H1 (cell line): Measurements from ENCODE around the gene FRMD4B. TPM values are rescaled to one million over a fixed set of nuclear protein-coding genes. Genes with fewer than 3 reads are reported as not detected.

ENCODE experiments used
- CTCF ChIA-PET: fragments of 300-600 bp; sonication (Branson Sonifier 250); formaldehyde crosslinking; loops from one replicate; lab custom pipeline; 2021; ENCODE audit not compliant: partially characterized antibody; lab: Charles Lee
- POLR2A ChIA-PET: fragments of 300-600 bp; sonication (Branson Sonifier 250); formaldehyde crosslinking; loops from one replicate; lab custom pipeline; 2021; ENCODE audit warnings: inconsistent platforms; ENCODE audit not compliant: partially characterized antibody; lab: Charles Lee
- DNase-seq, 2 experiments: peaks; one replicate each; pipeline versions ENCODE4 v3.0.0 to v3.0.0-alpha.2; 2010 to 2022; ENCODE audit warnings: low spot score in 2 of 2, low read depth in 1 of 2, mixed read lengths in 1 of 2
- FAIRE-seq: peaks from 2 replicates; lab custom pipeline; 2011; peaks lifted over from hg19 to GRCh38; lab: Jason Lieb, UNC
- H2AFZ ChIP-seq: 2 replicates; pipeline ENCODE4 v1.8.1; 2012; ENCODE audit warnings: low read length, inconsistent platforms
- H2AK5ac ChIP-seq: 2 replicates; pipeline ENCODE4 v1.6.1; 2013; ENCODE audit warnings: low read depth, low read length
- H2BK120ac ChIP-seq: replicated peaks from 2 replicates; pipeline ENCODE3; 2013; ENCODE audit warnings: low read depth, low read length, inconsistent platforms
- H2BK12ac ChIP-seq: 2 replicates; pipeline ENCODE4 v1.6.1; 2013; ENCODE audit warnings: low read depth, low read length
- H2BK15ac ChIP-seq: 2 replicates; pipeline ENCODE4 v1.6.1; 2013; ENCODE audit warnings: low read length
- H2BK20ac ChIP-seq: 2 replicates; pipeline ENCODE4 v1.6.1; 2013; ENCODE audit warnings: low read length
- H2BK5ac ChIP-seq: 2 replicates; pipeline ENCODE4 v1.6.1; 2013; ENCODE audit warnings: low read depth, low read length
- H3K14ac ChIP-seq: 2 replicates; pipeline ENCODE4 v1.6.1; 2013; ENCODE audit warnings: inconsistent platforms; ENCODE audit not compliant: insufficient read length
- H3K18ac ChIP-seq: 2 replicates; pipeline ENCODE4 v1.6.1; 2013; ENCODE audit warnings: low read length; ENCODE audit errors: extremely low read depth
- H3K23ac ChIP-seq: 2 replicates; pipeline ENCODE4 v1.6.1; 2013; ENCODE audit warnings: inconsistent platforms; ENCODE audit not compliant: insufficient read length
- H3K23me2 ChIP-seq: 2 replicates; pipeline ENCODE4 v1.6.1; 2013; ENCODE audit warnings: low read depth, low read length
- H3K27ac ChIP-seq: 2 replicates; pipeline ENCODE4 v1.6.1; 2011; ENCODE audit warnings: low read depth, low read length, inconsistent platforms
- H3K27me3 ChIP-seq, 4 experiments: replicated peaks in 1 of 4; 1 replicate in 1 of 4; 2 replicates in 3 of 4; pipeline versions ENCODE4 v1.6.1 to v1.8.1; 2011 to 2013; ENCODE audit warnings: low read length in 3 of 4, mild to moderate bottlenecking in 3 of 4, inconsistent platforms in 2 of 4, mixed read lengths in 2 of 4, moderate library complexity in 1 of 4; ENCODE audit not compliant: control insufficient read depth in 3 of 4, insufficient read depth in 3 of 4; ENCODE audit errors: extremely low read depth in 1 of 4
- H3K36me3 ChIP-seq, 4 experiments: 2 replicates each; pipeline versions ENCODE4 v1.6.1 to v1.8.1; 2011 to 2013; ENCODE audit warnings: mild to moderate bottlenecking in 4 of 4, low read length in 3 of 4, moderate library complexity in 2 of 4, control low read depth in 1 of 4, inconsistent platforms in 1 of 4; ENCODE audit not compliant: insufficient read depth in 4 of 4, control insufficient read depth in 2 of 4
- H3K4ac ChIP-seq: replicated peaks from 2 replicates; pipeline ENCODE3; 2013; ENCODE audit warnings: low read length, low read depth, mixed read lengths, inconsistent platforms; ENCODE audit not compliant: insufficient read length
- H3K4me1 ChIP-seq, 4 experiments: replicated peaks in 1 of 4; 1 replicate in 1 of 4; 2 replicates in 3 of 4; pipeline versions ENCODE4 v1.6.1 to v1.8.1; 2011 to 2013; ENCODE audit warnings: low read length in 3 of 4, inconsistent platforms in 2 of 4, mixed read lengths in 1 of 4; ENCODE audit not compliant: insufficient read depth in 4 of 4, control insufficient read depth in 3 of 4
- H3K4me2 ChIP-seq, 2 experiments: 2 replicates each; pipeline versions ENCODE4 v1.6.1 to v1.8.1; 2011 to 2013; ENCODE audit warnings: low read depth in 2 of 2, low read length in 2 of 2, control low read depth in 1 of 2, inconsistent platforms in 1 of 2, mild to moderate bottlenecking in 1 of 2; ENCODE audit not compliant: insufficient read depth in 1 of 2
- H3K4me3 ChIP-seq, 4 experiments: fragments of 200-600, 300-600 bp in 1 of 4; sonication (generic), shearing (Covaris generic), sonication (Bioruptor Twin) in 1 of 4; 2 replicates each; pipeline versions ENCODE4 v1.5.1 to v1.8.1; 2011 to 2016; ENCODE audit warnings: low read length in 4 of 4, low read depth in 3 of 4, control low read depth in 2 of 4, inconsistent platforms in 2 of 4, mild to moderate bottlenecking in 2 of 4, mixed read lengths in 1 of 4, moderate library complexity in 1 of 4; ENCODE audit not compliant: insufficient read depth in 2 of 4; ENCODE audit errors: extremely low read depth in 1 of 4
- H3K56ac ChIP-seq: replicated peaks from 2 replicates; pipeline ENCODE3; 2013; ENCODE audit warnings: low read depth, mild to moderate bottlenecking, mixed read lengths, low read length, inconsistent platforms; ENCODE audit not compliant: insufficient read length
- H3K79me1 ChIP-seq: 2 replicates; pipeline ENCODE4 v1.6.1; 2013; ENCODE audit warnings: low read depth, low read length, control low read depth
- H3K79me2 ChIP-seq, 2 experiments: 2 replicates each; pipeline versions ENCODE4 v1.6.1 to v1.8.1; 2012 to 2013; ENCODE audit warnings: low read length in 2 of 2, mild to moderate bottlenecking in 2 of 2, inconsistent platforms in 1 of 2; ENCODE audit not compliant: insufficient read depth in 2 of 2, control insufficient read depth in 1 of 2
- H3K9ac ChIP-seq, 4 experiments: replicated peaks in 1 of 4; 1 replicate in 1 of 4; 2 replicates in 3 of 4; pipeline versions ENCODE4 v1.6.1 to v1.8.1; 2011 to 2013; ENCODE audit warnings: low read depth in 3 of 4, low read length in 3 of 4, control low read depth in 2 of 4, mild to moderate bottlenecking in 2 of 4, moderate library complexity in 2 of 4, inconsistent platforms in 1 of 4; ENCODE audit errors: extremely low read depth in 1 of 4
- H3K9me3 ChIP-seq, 2 experiments: 2 replicates each; pipeline versions ENCODE4 v1.6.1 to v1.8.1; 2012 to 2013; ENCODE audit warnings: mild to moderate bottlenecking in 2 of 2, moderate library complexity in 2 of 2, control low read depth in 1 of 2, inconsistent platforms in 1 of 2, low read depth in 1 of 2, low read length in 1 of 2, mixed read lengths in 1 of 2; ENCODE audit not compliant: insufficient read depth in 2 of 2
- H4K20me1 ChIP-seq, 2 experiments: replicated peaks in 1 of 2; 2 replicates each; pipeline versions ENCODE3 to v1.8.1; 2011 to 2013; ENCODE audit warnings: inconsistent platforms in 2 of 2, low read length in 2 of 2, mild to moderate bottlenecking in 1 of 2; ENCODE audit not compliant: insufficient read depth in 2 of 2, control insufficient read depth in 1 of 2
- H4K5ac ChIP-seq: 2 replicates; pipeline ENCODE4 v1.6.1; 2013; ENCODE audit warnings: low read length, low read depth, mixed read lengths, inconsistent platforms; ENCODE audit not compliant: insufficient read length
- H4K8ac ChIP-seq: 2 replicates; pipeline ENCODE4 v1.8.0; 2013; ENCODE audit warnings: mild to moderate bottlenecking, moderate library complexity, low read length, inconsistent platforms; ENCODE audit not compliant: insufficient read depth; ENCODE audit errors: extremely low read depth
- H4K91ac ChIP-seq: replicated peaks from 2 replicates; pipeline ENCODE3; 2013; ENCODE audit warnings: low read length, mixed read lengths, inconsistent platforms; ENCODE audit not compliant: insufficient read length
- ASH2L ChIP-seq: fragments of 200-600, 300-600 bp; sonication (generic); IDR thresholded peaks from one replicate; pipeline ENCODE4 v1.7.1; 2017; ENCODE audit warnings: low read length
- CBX8 ChIP-seq: fragments of 300-800, 300-1000 bp; sonication (generic); IDR thresholded peaks from 2 replicates; pipeline ENCODE4 v1.7.1; 2016; ENCODE audit warnings: low read depth, low read length, borderline replicate concordance
- CTCF ChIP-seq, 3 experiments: IDR thresholded peaks; 1 replicate in 2 of 3; 2 replicates in 1 of 3; pipeline versions ENCODE4 v1.5.1 to v1.6.1; 2011; ENCODE audit warnings: low read length in 3 of 3, mild to moderate bottlenecking in 3 of 3, inconsistent platforms in 2 of 3, low read depth in 1 of 3, moderate library complexity in 1 of 3; ENCODE audit not compliant: insufficient read depth in 1 of 3; ENCODE audit errors: control extremely low read depth in 1 of 3
- FOSL1 ChIP-seq: IDR thresholded peaks from 2 replicates; pipeline ENCODE4 v1.6.1; 2011; ENCODE audit warnings: mild to moderate bottlenecking, low read depth, low read length, moderate library complexity; ENCODE audit not compliant: insufficient read depth
- GABPA ChIP-seq: IDR thresholded peaks from 2 replicates; pipeline ENCODE4 v1.6.1; 2011; ENCODE audit warnings: mild to moderate bottlenecking, low read length, moderate library complexity, borderline replicate concordance; ENCODE audit not compliant: insufficient read depth
- KDM4A ChIP-seq: IDR thresholded peaks from one replicate; pipeline ENCODE4 v1.7.1; 2012; ENCODE audit warnings: low read depth, mild to moderate bottlenecking, moderate library complexity, low read length, inconsistent platforms; ENCODE audit not compliant: severe bottlenecking
- NRF1 ChIP-seq: IDR thresholded peaks from 2 replicates; pipeline ENCODE4 v1.6.1; 2011; ENCODE audit warnings: mild to moderate bottlenecking, low read depth, low read length, improper control_type of control experiment
- RAD21 ChIP-seq, 2 experiments: IDR thresholded peaks in 1 of 2; conservative IDR thresholded peaks in 1 of 2; 2 replicates each; pipeline ENCODE4 v1.6.1; 2011; ENCODE audit warnings: low read depth in 2 of 2, low read length in 2 of 2, improper control_type of control experiment in 1 of 2, inconsistent platforms in 1 of 2, mild to moderate bottlenecking in 1 of 2, moderate library complexity in 1 of 2
- SIN3A ChIP-seq, 2 experiments: IDR thresholded peaks in 1 of 2; conservative IDR thresholded peaks in 1 of 2; 2 replicates each; pipeline ENCODE4 v1.6.1; 2011 to 2012; ENCODE audit warnings: low read length in 2 of 2, improper control_type of control experiment in 1 of 2, low read depth in 1 of 2, mild to moderate bottlenecking in 1 of 2
- TEAD4 ChIP-seq: IDR thresholded peaks from 2 replicates; pipeline ENCODE4 v1.6.1; 2012; ENCODE audit warnings: low read depth, low read length, inconsistent platforms, mixed read lengths
- YY1 ChIP-seq: IDR thresholded peaks from 2 replicates; pipeline ENCODE4 v1.6.1; 2011; ENCODE audit warnings: low read depth, mild to moderate bottlenecking, low read length
- WGBS, 2 experiments: shearing (Covaris generic) in 1 of 2; methylation state at CpG; one replicate each; pipeline versions ENCODE4 v1.1.6 to v1.1.7; 2013 to 2015; ENCODE audit warnings: low lambda C conversion rate in 2 of 2, mixed read lengths in 2 of 2, inconsistent platforms in 1 of 2, low coverage in 1 of 2, missing lambda C conversion rate in 1 of 2; ENCODE audit not compliant: insufficient replicate concordance in 2 of 2, insufficient coverage in 1 of 2, insufficient read length in 1 of 2; ENCODE audit errors: extremely low coverage in 1 of 2, missing lambda C conversion rate in 1 of 2; 5-methylcytosine and 5-hydroxymethylcytosine counted together
- polyA plus RNA-seq, 7 experiments: library from polyadenylated mRNA; depleted of rRNA in 3 of 7; stranded (reverse) in 5 of 7; unstranded in 2 of 7; fragments of >200 nt in 5 of 7; fragments of 200-250 nt in 2 of 7; gene quantifications; 1 replicate in 5 of 7; 2 replicates in 1 of 7; 4 replicates in 1 of 7; pipeline versions ENCODE4 v1.2.1 to v1.2.3, GENCODE V29; 2011 to 2013; ENCODE audit warnings: missing spikeins in 2 of 7, mixed read lengths in 2 of 7
- total RNA-seq: library from RNA; stranded (reverse); fragmentation: NEBNext Ultra II Directional; extraction: Animal tissue kit (Norgen Biotek cat#: 25700); gene quantifications from 2 replicates; pipeline ENCODE4 v1.2.1, GENCODE V29; 2021

The FRMD4B gene
- total and polyA plus RNA-seq, 2 of the 8 experiments (the other 6 are each of a cell fraction or from before 2014, with no cell fraction given), result 2.7 to 7.2 TPM

- H3K4me3 ChIP-seq, result no peak overlapping the region
- no peak overlapping the region for H2BK5ac ChIP-seq
- no peak overlapping the region for H4K5ac ChIP-seq
- H4K8ac ChIP-seq, result no peak overlapping the region
- no peaks in the 10 kb centered on the region for H3K27me3 ChIP-seq
- H4K91ac ChIP-seq, result no peak overlapping the region
- no peak overlapping the region for H3K9ac ChIP-seq
- H3K4ac ChIP-seq, result no peak overlapping the region
- no peak overlapping the region for H2BK15ac ChIP-seq
- H3K79me2 ChIP-seq, result no peaks in the 10 kb centered on the region
- 65% methylated on average over 4 of the region's 4 CpGs; no CpG with 5 or more reads in 1 of the 2 experiments for WGBS, 2 experiments
- H2BK120ac ChIP-seq, result no peak overlapping the region
- no peak overlapping the region for H3K27ac ChIP-seq
- no peak overlapping the region for H3K56ac ChIP-seq
- H3K18ac ChIP-seq, result no peak overlapping the region
- no peak overlapping the region for H3K14ac ChIP-seq
- H3K23me2 ChIP-seq, result no peaks in the 10 kb centered on the region
- no peaks in the 10 kb centered on the region for H3K36me3 ChIP-seq
- no peak overlapping the region for H2AFZ ChIP-seq
- H4K20me1 ChIP-seq, result no peaks in the 10 kb centered on the region
- no peak overlapping the region for H3K23ac ChIP-seq
- ChIA-PET POLR2A (no interaction called here), CTCF (interaction anchor here (0.6 to 8.1 kb wide), 20 partner anchors 8 to 305 kb away, joined by 3 to 95 read pairs (median 6); no protein-coding TSS in a partner anchor)
- H3K4me2 ChIP-seq, result no peak overlapping the region
- no peak overlapping the region for H2BK20ac ChIP-seq
- H3K9me3 ChIP-seq, result no peaks in the 10 kb centered on the region
- DNase-seq (no peak), FAIRE-seq (peak; percentile 85)
- H3K4me1 ChIP-seq, result no peaks in the 10 kb centered on the region; a peak in 1 of 7 replicates
- H3K79me1 ChIP-seq, result no peaks in the 10 kb centered on the region
- H2AK5ac ChIP-seq, result no peak overlapping the region
- H2BK12ac ChIP-seq, result no peak overlapping the region
- TF ChIP-seq RAD21 (IDR thresholded peaks at IDR 0.05 in 1 of 2, conservative IDR thresholded peaks at IDR 0.05 in 1 of 2; ENCODE audit: low read depth in 2 of 2, low read length in 2 of 2) (peak; percentile 83 to 89), FOSL1 (no peak), GABPA (no peak), CTCF (IDR thresholded peaks at IDR 0.05; ENCODE audit: control extremely low read depth in 1 of 3, insufficient read depth in 1 of 3, low read depth in 1 of 3, low read length in 3 of 3) (peak in 2 of 3 experiments; percentile 79 to 85; a peak in 3 of 4 replicates), CBX8 (no peak), NRF1 (no peak), TEAD4 (no peak), YY1 (0 out of 2 replicates have a peak, but pooled peaks have one; percentile 42), SIN3A (conservative IDR thresholded peaks at IDR 0.05 in 1 of 2, IDR thresholded peaks at IDR 0.05 in 1 of 2; ENCODE audit: low read depth in 1 of 2, low read length in 2 of 2) (no peak), ASH2L (no peak), KDM4A (no peak)
Measured at GRCh38 chr3:69425249-69425648, 39.4 kb upstream of the FRMD4B start.
